NT2/D1 (cell line): ENCODE data around the gene DPY19L2.
"Not testable (repeated sequence)": the region's sequence is repeated elsewhere in the genome, so short reads cannot be mapped to it uniquely, and the experiment has no call there.

Experiments used
- SUZ12 ChIP-seq: IDR thresholded peaks from 2 replicates; pipeline ENCODE4 v1.6.1; 2011; ENCODE audit not compliant: insufficient read length, insufficient read depth; ENCODE audit errors: extremely low read depth
- YY1 ChIP-seq: IDR thresholded peaks from 2 replicates; pipeline ENCODE4 v1.6.1; 2011; ENCODE audit not compliant: insufficient read length, insufficient read depth
- ZNF274 ChIP-seq: IDR thresholded peaks from 2 replicates; pipeline ENCODE4 v1.6.1; 2011; ENCODE audit warnings: mild to moderate bottlenecking, low read depth, low read length

GRCh38 chr12:63624258-63624657 is 44.0 kb downstream of the DPY19L2 start:
- TF ChIP-seq YY1, SUZ12, ZNF274: not testable (repeated sequence)
